H1 (cell line): ENCODE results near the gene TNFRSF14. TPM values are rescaled to one million over a fixed set of nuclear protein-coding genes. Genes with fewer than 3 reads are reported as not detected.

Experiments used
- CTCF ChIA-PET: fragments of 300-600 bp; sonication (Branson Sonifier 250); formaldehyde crosslinking; loops from one replicate; lab custom pipeline; 2021; ENCODE audit not compliant: partially characterized antibody; lab: Charles Lee
- POLR2A ChIA-PET: fragments of 300-600 bp; sonication (Branson Sonifier 250); formaldehyde crosslinking; loops from one replicate; lab custom pipeline; 2021; ENCODE audit warnings: inconsistent platforms; ENCODE audit not compliant: partially characterized antibody; lab: Charles Lee
- DNase-seq, 2 experiments: peaks; one replicate each; pipeline versions ENCODE4 v3.0.0 to v3.0.0-alpha.2; 2010 to 2022; ENCODE audit warnings: low spot score in 2 of 2, low read depth in 1 of 2, mixed read lengths in 1 of 2
- FAIRE-seq: peaks from 2 replicates; lab custom pipeline; 2011; peaks lifted over from hg19 to GRCh38; lab: Jason Lieb, UNC
- H2AFZ ChIP-seq: 2 replicates; pipeline ENCODE4 v1.8.1; 2012; ENCODE audit warnings: low read length, inconsistent platforms
- H2AK5ac ChIP-seq: 2 replicates; pipeline ENCODE4 v1.6.1; 2013; ENCODE audit warnings: low read depth, low read length
- H2BK120ac ChIP-seq: replicated peaks from 2 replicates; pipeline ENCODE3; 2013; ENCODE audit warnings: low read depth, low read length, inconsistent platforms
- H2BK12ac ChIP-seq: 2 replicates; pipeline ENCODE4 v1.6.1; 2013; ENCODE audit warnings: low read depth, low read length
- H2BK15ac ChIP-seq: 2 replicates; pipeline ENCODE4 v1.6.1; 2013; ENCODE audit warnings: low read length
- H2BK20ac ChIP-seq: 2 replicates; pipeline ENCODE4 v1.6.1; 2013; ENCODE audit warnings: low read length
- H2BK5ac ChIP-seq: 2 replicates; pipeline ENCODE4 v1.6.1; 2013; ENCODE audit warnings: low read depth, low read length
- H3K14ac ChIP-seq: 2 replicates; pipeline ENCODE4 v1.6.1; 2013; ENCODE audit warnings: inconsistent platforms; ENCODE audit not compliant: insufficient read length
- H3K18ac ChIP-seq: 2 replicates; pipeline ENCODE4 v1.6.1; 2013; ENCODE audit warnings: low read length; ENCODE audit errors: extremely low read depth
- H3K23ac ChIP-seq: 2 replicates; pipeline ENCODE4 v1.6.1; 2013; ENCODE audit warnings: inconsistent platforms; ENCODE audit not compliant: insufficient read length
- H3K23me2 ChIP-seq: 2 replicates; pipeline ENCODE4 v1.6.1; 2013; ENCODE audit warnings: low read depth, low read length
- H3K27ac ChIP-seq: 2 replicates; pipeline ENCODE4 v1.6.1; 2011; ENCODE audit warnings: low read depth, low read length, inconsistent platforms
- H3K27me3 ChIP-seq, 4 experiments: replicated peaks in 1 of 4; 1 replicate in 1 of 4; 2 replicates in 3 of 4; pipeline versions ENCODE4 v1.6.1 to v1.8.1; 2011 to 2013; ENCODE audit warnings: low read length in 3 of 4, mild to moderate bottlenecking in 3 of 4, inconsistent platforms in 2 of 4, mixed read lengths in 2 of 4, moderate library complexity in 1 of 4; ENCODE audit not compliant: control insufficient read depth in 3 of 4, insufficient read depth in 3 of 4; ENCODE audit errors: extremely low read depth in 1 of 4
- H3K36me3 ChIP-seq, 4 experiments: 2 replicates each; pipeline versions ENCODE4 v1.6.1 to v1.8.1; 2011 to 2013; ENCODE audit warnings: mild to moderate bottlenecking in 4 of 4, low read length in 3 of 4, moderate library complexity in 2 of 4, control low read depth in 1 of 4, inconsistent platforms in 1 of 4; ENCODE audit not compliant: insufficient read depth in 4 of 4, control insufficient read depth in 2 of 4
- H3K4ac ChIP-seq: replicated peaks from 2 replicates; pipeline ENCODE3; 2013; ENCODE audit warnings: low read length, low read depth, mixed read lengths, inconsistent platforms; ENCODE audit not compliant: insufficient read length
- H3K4me1 ChIP-seq, 4 experiments: replicated peaks in 1 of 4; 1 replicate in 1 of 4; 2 replicates in 3 of 4; pipeline versions ENCODE4 v1.6.1 to v1.8.1; 2011 to 2013; ENCODE audit warnings: low read length in 3 of 4, inconsistent platforms in 2 of 4, mixed read lengths in 1 of 4; ENCODE audit not compliant: insufficient read depth in 4 of 4, control insufficient read depth in 3 of 4
- H3K4me2 ChIP-seq, 2 experiments: 2 replicates each; pipeline versions ENCODE4 v1.6.1 to v1.8.1; 2011 to 2013; ENCODE audit warnings: low read depth in 2 of 2, low read length in 2 of 2, control low read depth in 1 of 2, inconsistent platforms in 1 of 2, mild to moderate bottlenecking in 1 of 2; ENCODE audit not compliant: insufficient read depth in 1 of 2
- H3K4me3 ChIP-seq, 4 experiments: fragments of 200-600, 300-600 bp in 1 of 4; sonication (generic), shearing (Covaris generic), sonication (Bioruptor Twin) in 1 of 4; 2 replicates each; pipeline versions ENCODE4 v1.5.1 to v1.8.1; 2011 to 2016; ENCODE audit warnings: low read length in 4 of 4, low read depth in 3 of 4, control low read depth in 2 of 4, inconsistent platforms in 2 of 4, mild to moderate bottlenecking in 2 of 4, mixed read lengths in 1 of 4, moderate library complexity in 1 of 4; ENCODE audit not compliant: insufficient read depth in 2 of 4; ENCODE audit errors: extremely low read depth in 1 of 4
- H3K56ac ChIP-seq: replicated peaks from 2 replicates; pipeline ENCODE3; 2013; ENCODE audit warnings: low read depth, mild to moderate bottlenecking, mixed read lengths, low read length, inconsistent platforms; ENCODE audit not compliant: insufficient read length
- H3K79me1 ChIP-seq: 2 replicates; pipeline ENCODE4 v1.6.1; 2013; ENCODE audit warnings: low read depth, low read length, control low read depth
- H3K79me2 ChIP-seq, 2 experiments: 2 replicates each; pipeline versions ENCODE4 v1.6.1 to v1.8.1; 2012 to 2013; ENCODE audit warnings: low read length in 2 of 2, mild to moderate bottlenecking in 2 of 2, inconsistent platforms in 1 of 2; ENCODE audit not compliant: insufficient read depth in 2 of 2, control insufficient read depth in 1 of 2
- H3K9ac ChIP-seq, 4 experiments: replicated peaks in 1 of 4; 1 replicate in 1 of 4; 2 replicates in 3 of 4; pipeline versions ENCODE4 v1.6.1 to v1.8.1; 2011 to 2013; ENCODE audit warnings: low read depth in 3 of 4, low read length in 3 of 4, control low read depth in 2 of 4, mild to moderate bottlenecking in 2 of 4, moderate library complexity in 2 of 4, inconsistent platforms in 1 of 4; ENCODE audit errors: extremely low read depth in 1 of 4
- H3K9me3 ChIP-seq, 2 experiments: 2 replicates each; pipeline versions ENCODE4 v1.6.1 to v1.8.1; 2012 to 2013; ENCODE audit warnings: mild to moderate bottlenecking in 2 of 2, moderate library complexity in 2 of 2, control low read depth in 1 of 2, inconsistent platforms in 1 of 2, low read depth in 1 of 2, low read length in 1 of 2, mixed read lengths in 1 of 2; ENCODE audit not compliant: insufficient read depth in 2 of 2
- H4K20me1 ChIP-seq, 2 experiments: replicated peaks in 1 of 2; 2 replicates each; pipeline versions ENCODE3 to v1.8.1; 2011 to 2013; ENCODE audit warnings: inconsistent platforms in 2 of 2, low read length in 2 of 2, mild to moderate bottlenecking in 1 of 2; ENCODE audit not compliant: insufficient read depth in 2 of 2, control insufficient read depth in 1 of 2
- H4K5ac ChIP-seq: 2 replicates; pipeline ENCODE4 v1.6.1; 2013; ENCODE audit warnings: low read length, low read depth, mixed read lengths, inconsistent platforms; ENCODE audit not compliant: insufficient read length
- H4K8ac ChIP-seq: 2 replicates; pipeline ENCODE4 v1.8.0; 2013; ENCODE audit warnings: mild to moderate bottlenecking, moderate library complexity, low read length, inconsistent platforms; ENCODE audit not compliant: insufficient read depth; ENCODE audit errors: extremely low read depth
- H4K91ac ChIP-seq: replicated peaks from 2 replicates; pipeline ENCODE3; 2013; ENCODE audit warnings: low read length, mixed read lengths, inconsistent platforms; ENCODE audit not compliant: insufficient read length
- GABPA ChIP-seq: IDR thresholded peaks from 2 replicates; pipeline ENCODE4 v1.6.1; 2011; ENCODE audit warnings: mild to moderate bottlenecking, low read length, moderate library complexity, borderline replicate concordance; ENCODE audit not compliant: insufficient read depth
- JUND ChIP-seq: IDR thresholded peaks from 2 replicates; pipeline ENCODE4 v1.6.1; 2011; ENCODE audit warnings: mild to moderate bottlenecking, improper control_type of control experiment, low read length
- WGBS, 2 experiments: shearing (Covaris generic) in 1 of 2; methylation state at CpG; one replicate each; pipeline versions ENCODE4 v1.1.6 to v1.1.7; 2013 to 2015; ENCODE audit warnings: low lambda C conversion rate in 2 of 2, mixed read lengths in 2 of 2, inconsistent platforms in 1 of 2, low coverage in 1 of 2, missing lambda C conversion rate in 1 of 2; ENCODE audit not compliant: insufficient replicate concordance in 2 of 2, insufficient coverage in 1 of 2, insufficient read length in 1 of 2; ENCODE audit errors: extremely low coverage in 1 of 2, missing lambda C conversion rate in 1 of 2; 5-methylcytosine and 5-hydroxymethylcytosine counted together
- polyA plus RNA-seq, 7 experiments: library from polyadenylated mRNA; depleted of rRNA in 3 of 7; stranded (reverse) in 5 of 7; unstranded in 2 of 7; fragments of >200 nt in 5 of 7; fragments of 200-250 nt in 2 of 7; gene quantifications; 1 replicate in 5 of 7; 2 replicates in 1 of 7; 4 replicates in 1 of 7; pipeline versions ENCODE4 v1.2.1 to v1.2.3, GENCODE V29; 2011 to 2013; ENCODE audit warnings: missing spikeins in 2 of 7, mixed read lengths in 2 of 7
- total RNA-seq: library from RNA; stranded (reverse); fragmentation: NEBNext Ultra II Directional; extraction: Animal tissue kit (Norgen Biotek cat#: 25700); gene quantifications from 2 replicates; pipeline ENCODE4 v1.2.1, GENCODE V29; 2021

Gene TNFRSF14
- total and polyA plus RNA-seq, 2 of the 8 experiments (the other 6 are each of a cell fraction or from before 2014, with no cell fraction given), result 0.36 to 0.50 TPM

GRCh38 chr1:2597441-2598328 lies 41.5 kb downstream of the TNFRSF14 start:
- Histone ChIP-seq H3K27ac (no peak overlapping the region), H2AFZ (no peak overlapping the region), H3K9me3 (no peaks in the 10 kb centered on the region), H4K5ac (no peak overlapping the region), H3K4me3 (no peak overlapping the region), H4K8ac (no peak overlapping the region), H4K20me1 (no peaks in the 10 kb centered on the region), H3K79me1 (no peaks in the 10 kb centered on the region), H2BK12ac (no peak overlapping the region), H3K23me2 (no peaks in the 10 kb centered on the region), H2AK5ac (no peak overlapping the region), H2BK120ac (no peak overlapping the region), H3K4me2 (no peak overlapping the region), H3K9ac (no peak overlapping the region), H3K18ac (no peak overlapping the region), H3K56ac (no peak overlapping the region), H4K91ac (no peak overlapping the region), H3K14ac (no peak overlapping the region), H2BK15ac (no peak overlapping the region), H3K23ac (no peak overlapping the region), H2BK20ac (no peak overlapping the region), H3K4me1 (no peaks in the 10 kb centered on the region), H3K27me3 (no peaks in the 10 kb centered on the region), H3K4ac (no peak overlapping the region), H3K36me3 (no peaks in the 10 kb centered on the region), H3K79me2 (no peaks in the 10 kb centered on the region), H2BK5ac (no peak overlapping the region)
- POLR2A ChIA-PET, result no interaction called here
- no peak for FAIRE-seq
- 85% methylated on average over 29 of the region's 34 CpGs; no CpG with 5 or more reads in 1 of the 2 experiments for WGBS, 2 experiments
- DNase-seq, result no peak
- CTCF ChIA-PET, result interaction anchor here (0.6 kb wide), 1 partner anchor 31 kb away, joined by 3 read pairs; no protein-coding TSS in a partner anchor
- TF ChIP-seq JUND, result no peak
- TF ChIP-seq GABPA, result no peak
